Heart left ventricle (tissue), 16 donors: ENCODE measurements around the gene URGCP. TPM values are rescaled to one million over a fixed set of nuclear protein-coding genes. Genes with fewer than 3 reads are reported as not detected.

Experiments
- ATAC-seq, 4 donors: fragments of 200-7000 bp; cut with Tn5 transposase; one replicate each; pipeline ENCODE4 v1.9.1; 2020 to 2022; ENCODE audit warnings: moderate library complexity in 4 of 4, mild to moderate bottlenecking in 3 of 4, moderate number of reproducible peaks in 1 of 4
- DNase-seq, 5 donors: peaks; one replicate each; pipeline ENCODE4 v3.0.0-alpha.2; 2020
- H3K27ac ChIP-seq, 12 donors: fragments of 200-600 bp; sonication (generic) in 4 of 12; one replicate each; pipeline versions ENCODE4 v1.5.0 to v1.8.0; 2016 to 2022; ENCODE audit warnings: mild to moderate bottlenecking in 2 of 12
- H3K27me3 ChIP-seq, 9 donors: fragments of 200-600 bp; sonication (generic) in 2 of 9; one replicate each; pipeline versions ENCODE4 v1.5.1 to v1.8.0; 2016 to 2022; ENCODE audit warnings: mild to moderate bottlenecking in 3 of 9
- H3K36me3 ChIP-seq, 9 donors: fragments of 200-600 bp; sonication (generic) in 2 of 9; one replicate each; pipeline versions ENCODE4 v1.5.0 to v1.8.0; 2018 to 2022; ENCODE audit warnings: mild to moderate bottlenecking in 2 of 9
- H3K4me1 ChIP-seq, 12 donors: fragments of 200-600 bp; sonication (generic) in 4 of 12; one replicate each; pipeline versions ENCODE4 v1.5.0 to v1.8.0; 2016 to 2022; ENCODE audit warnings: mild to moderate bottlenecking in 3 of 12
- H3K4me3 ChIP-seq, 12 donors: fragments of 200-600 bp; sonication (generic) in 4 of 12; one replicate each; pipeline versions ENCODE4 v1.5.0 to v1.8.0; 2017 to 2022; ENCODE audit warnings: mild to moderate bottlenecking in 9 of 12, moderate library complexity in 4 of 12
- H3K9me3 ChIP-seq, 12 donors: fragments of 200-600 bp; sonication (generic) in 4 of 12; one replicate each; pipeline versions ENCODE4 v1.5.0 to v1.8.0; 2016 to 2022; ENCODE audit warnings: mild to moderate bottlenecking in 1 of 12
- CTCF ChIP-seq, 12 donors: fragments of 200-600 bp; sonication (generic) in 4 of 12; IDR thresholded peaks; one replicate each; pipeline versions ENCODE4 v1.5.0 to v1.8.0; 2018 to 2022; ENCODE audit warnings: antibody characterized with exemption in 12 of 12, mild to moderate bottlenecking in 5 of 12
- POLR2A ChIP-seq, 2 donors: fragments of 450-650 bp; IDR thresholded peaks; one replicate each; pipeline ENCODE4 v1.6.1; 2017; ENCODE audit warnings: antibody characterized with exemption in 2 of 2, mild to moderate bottlenecking in 2 of 2, moderate library complexity in 2 of 2
- WGBS, 4 donors: extraction: QIAGEN DNeasy Blood & Tissue Kit in 2 of 4; methylation state at CpG; one replicate each; pipeline versions ENCODE4 v1.1.5 to v1.1.7; 2013 to 2018; 5-methylcytosine and 5-hydroxymethylcytosine counted together
- intact Hi-C, 10 donors: fragments of 100-400 bp; cut with DNase I; formaldehyde crosslinking; loops; one replicate each; pipeline versions ENCODE4 v1.11.1 to v1.14.2; 2022
- polyA plus RNA-seq, 2 donors: library from polyadenylated mRNA; stranded (reverse); fragments of 200-250 nt; gene quantifications; one replicate each; pipeline ENCODE4 v1.2.3, GENCODE V29; 2013
- total RNA-seq, 9 donors: library from RNA; depleted of rRNA in 2 of 9; stranded (reverse); fragments of >200 nt in 2 of 9; fragmentation: NEBNext Ultra II Directional in 3 of 9; extraction: Animal tissue kit (Norgen Biotek cat#: 25700) in 3 of 9; gene quantifications; one replicate each; pipeline versions ENCODE4 v1.1.0 to v1.2.4, GENCODE V29; 2016 to 2023
- donor health status: ischemic (EF 13 %, LVEDD 7.1; RV severe dilation, severe dysfunction).
- donor health status: healthy with polysubstance abuse.
- donor health status: DM: no; HTN: yes; CAD: no.
- donor health status: DM: no; HTN: no; CAD: no.
- donor health status: ischemic (EF 25% LVEDD 6.9; RV normal size, moderate dysfunction).
- donor health status: ischemic (EF 25% LVEDD 5.7; RV mildly dilated, moderate dysfunction).
- donor health status: healthy.
- donor health status: DM: yes; HTN: yes; CAD: no.
- donor health status: ischemic (EF 35%, LVEDD 5.7; RV mildly dilated, moderate dysfunction).
- donor health status: nonischemic (EF 11% LVEDD 7.7; RV severe dilation, severe dysfunction).
- donor health status: DM: yes; HTN: yes; CAD: no.
- donor health status: PGD.
- donor health status: ischemic (EF 29% LVEDD 5.4; RV normal size, mild dysfunction).
- donor health status: nonischemic (EF 23%, LVEDD 6.1; RV moderate dilation, normal function).

Gene URGCP
- total and polyA plus RNA-seq, 11 donors = 23.6 to 43.7 (median 37.6) TPM

- Histone ChIP-seq H3K27me3 (no peaks in the 10 kb centered on the region), H3K9me3 (no peaks in the 10 kb centered on the region), H3K4me1 (peaks cover 0 to 11% (median 0%) of the 10 kb centered on the region in 12 donors), H3K36me3 (peaks cover 0 to 3% (median 0%) of the 10 kb centered on the region in 9 donors), H3K4me3 (no peak overlapping the region), H3K27ac (no peak overlapping the region)
- intact Hi-C loops = no loop called here
- DNase-seq (no peak), ATAC-seq (no peak)
- TF ChIP-seq POLR2A (IDR thresholded peaks at IDR 0.05) (no peak), CTCF (IDR thresholded peaks at IDR 0.05) (no peak)
- 95 to 97% (median 96%) methylated on average over 3 of the region's 3 CpGs for WGBS, 4 donors
Measured at GRCh38 chr7:43933902-43934560, 27.6 kb upstream of the URGCP start.

- Histone ChIP-seq H3K27ac (no peak overlapping the region), H3K9me3 (no peaks in the 10 kb centered on the region), H3K36me3 (no peaks in the 10 kb centered on the region), H3K4me1 (peaks cover 0 to 10% (median 8%) of the 10 kb centered on the region in 12 donors), H3K4me3 (no peak overlapping the region), H3K27me3 (no peaks in the 10 kb centered on the region)
- ATAC-seq (no peak), DNase-seq (no peak)
- TF ChIP-seq CTCF (IDR thresholded peaks at IDR 0.05) = no peak
- no peak for TF ChIP-seq POLR2A (IDR thresholded peaks at IDR 0.05)
- intact Hi-C loops = no loop called here
- 77 to 87% (median 81%) methylated on average over 7 of the region's 7 CpGs for WGBS, 4 donors
Measured at GRCh38 chr7:43931346-43931745, 24.9 kb upstream of the URGCP start.

- ATAC-seq (no peak), DNase-seq (no peak)
- 89 to 95% (median 94%) methylated on average over 5 of the region's 5 CpGs for WGBS, 4 donors
- no peak overlapping the region for H3K27ac ChIP-seq
- H3K36me3 ChIP-seq = no peaks in the 10 kb centered on the region
- intact Hi-C loops = loop anchor here in 2 of 10 donors (5.0 kb wide), 2 partner anchors 57 to 62 kb away; partner anchors contain the start of gene MRPS24 (in 1 of the 2)
- no peak overlapping the region for H3K4me3 ChIP-seq
- no peaks in the 10 kb centered on the region for H3K27me3 ChIP-seq
- no peak for TF ChIP-seq CTCF (IDR thresholded peaks at IDR 0.05)
- TF ChIP-seq POLR2A (IDR thresholded peaks at IDR 0.05) = no peak
- H3K4me1 ChIP-seq = peaks cover 0 to 20% (median 15%) of the 10 kb centered on the region in 12 donors
- H3K9me3 ChIP-seq = no peaks in the 10 kb centered on the region
Measured at GRCh38 chr7:43929529-43930457, 23.4 kb upstream of the URGCP start.

- ATAC-seq = no peak
- TF ChIP-seq POLR2A (IDR thresholded peaks at IDR 0.05) (no peak), CTCF (IDR thresholded peaks at IDR 0.05) (no peak)
- 95 to 99% (median 97%) methylated on average over 4 of the region's 4 CpGs for WGBS, 4 donors
Measured at GRCh38 chr7:43927810-43928209, 21.4 kb upstream of the URGCP start.

More at GRCh38 chr7:43927810-43928209, 21.4 kb upstream of the URGCP start:
- intact Hi-C loops = loop anchor here in 2 of 10 donors (5.0 kb wide), 2 partner anchors 56 to 61 kb away; partner anchors contain the start of gene MRPS24 (in 1 of the 2)
- Histone ChIP-seq H3K27me3 (no peaks in the 10 kb centered on the region), H3K27ac (no peak overlapping the region), H3K9me3 (no peaks in the 10 kb centered on the region), H3K4me3 (no peak overlapping the region), H3K4me1 (peaks cover 0 to 20% (median 15%) of the 10 kb centered on the region in 12 donors), H3K36me3 (no peaks in the 10 kb centered on the region)
- no peak for DNase-seq
